HG02571 (cell line): ENCODE data around the gene CHCHD6.

Source experiments
- ATAC-seq: cut with Tn5 transposase; IDR thresholded peaks from one replicate; pipeline ENCODE4 v1.9.1; 2021; ENCODE audit warnings: mild to moderate bottlenecking, moderate library complexity; ENCODE audit not compliant: unreplicated experiment

CHCHD6 gene

GRCh38 chr3:126970921-126971320, 266.9 kb downstream of the CHCHD6 start:
- ATAC-seq, result no peak

GRCh38 chr3:126971891-126972351, 267.9 kb downstream of the CHCHD6 start:
- ATAC-seq, result peak; percentile 71

- ATAC-seq, result no peak
Measured at GRCh38 chr3:126972866-126973265, 268.8 kb downstream of the CHCHD6 start.

- no peak for ATAC-seq
Measured at GRCh38 chr3:126973814-126974213, 269.8 kb downstream of the CHCHD6 start.

GRCh38 chr3:126974756-126975155, 270.7 kb downstream of the CHCHD6 start:
- no peak for ATAC-seq

- no peak for ATAC-seq
Measured at GRCh38 chr3:126976906-126977305, 272.9 kb downstream of the CHCHD6 start.

- ATAC-seq, result no peak
Measured at GRCh38 chr3:126977821-126978220, 273.8 kb downstream of the CHCHD6 start.

GRCh38 chr3:126978291-126978690, 274.3 kb downstream of the CHCHD6 start:
- no peak for ATAC-seq

- ATAC-seq, result no peak
Measured at GRCh38 chr3:126979046-126979628, 275.1 kb downstream of the CHCHD6 start.

GRCh38 chr3:126980266-126980811, 276.3 kb downstream of the CHCHD6 start:
- ATAC-seq, result no peak

GRCh38 chr3:126982126-126982470, 278.1 kb downstream of the CHCHD6 start:
- ATAC-seq, result peak; percentile 31

GRCh38 chr3:126982471-126983175, 278.6 kb downstream of the CHCHD6 start, which contains the start of gene PLXNA1:
Gene PLXNA1, plus strand, starts transcription at chr3:126983115. Its CDS starts 5,479 bp downstream, at chr3:126988594.
- peak; percentile 64 for ATAC-seq

GRCh38 chr3:126983276-126983652, 279.2 kb downstream of the CHCHD6 start:
- ATAC-seq, result no peak

- ATAC-seq, result no peak
Measured at GRCh38 chr3:126983653-126984390, 279.8 kb downstream of the CHCHD6 start.

- no peak for ATAC-seq
Measured at GRCh38 chr3:126984391-126985131, 280.5 kb downstream of the CHCHD6 start.

- ATAC-seq, result no peak
Measured at GRCh38 chr3:126985132-126985985, 281.3 kb downstream of the CHCHD6 start.

GRCh38 chr3:126986001-126986400, 282.0 kb downstream of the CHCHD6 start:
- no peak for ATAC-seq

GRCh38 chr3:126987129-126987528, 283.1 kb downstream of the CHCHD6 start:
- no peak for ATAC-seq

- ATAC-seq, result no peak
Measured at GRCh38 chr3:126987596-126987995, 283.6 kb downstream of the CHCHD6 start.

GRCh38 chr3:126988451-126989021, 284.5 kb downstream of the CHCHD6 start:
- ATAC-seq, result no peak
